HuH-7 (cell line): ENCODE measurements around the gene TAF1D.
"Not testable (repeated sequence)": the region's sequence is repeated elsewhere in the genome, so short reads cannot be mapped to it uniquely, and the experiment has no call there.

Source experiments
- DNase-seq: peaks from one replicate; pipeline ENCODE4 v3.0.0; 2011; ENCODE audit warnings: low spot score

The TAF1D gene

GRCh38 chr11:93741094-93741881 lies at the start of gene TAF1D, which contains the start of gene C11orf54:
Gene TAF1D (minus strand): TSS chr11:93741495. CDS start chr11:93739304, 2,191 bp downstream.
Gene C11orf54 (plus strand): TSS chr11:93741672. CDS start chr11:93747394, 5,722 bp downstream.
- DNase-seq: peak; percentile 74

DNA sequence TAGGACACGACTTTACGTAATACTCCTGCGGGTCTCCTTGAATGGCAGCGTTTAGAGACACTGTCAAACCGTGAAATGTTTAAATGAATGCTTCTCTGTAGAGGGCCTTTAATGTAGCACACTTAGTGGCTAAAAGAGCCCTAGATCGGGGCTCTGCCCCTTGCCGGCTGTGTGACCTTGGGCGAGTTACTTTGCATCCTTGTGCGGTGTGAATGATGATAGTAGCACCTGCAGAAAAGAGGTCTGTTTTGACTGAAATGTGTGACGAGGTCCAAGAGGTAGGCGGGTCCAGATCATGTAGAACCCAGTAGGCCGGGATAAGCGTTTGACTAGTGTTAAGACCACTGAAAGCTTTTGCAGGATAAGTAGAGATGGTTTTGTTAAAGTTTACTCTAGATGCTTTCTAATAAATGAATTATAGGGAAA lies 43.7 kb upstream of the TAF1D start:
- no peak for DNase-seq

DNA sequence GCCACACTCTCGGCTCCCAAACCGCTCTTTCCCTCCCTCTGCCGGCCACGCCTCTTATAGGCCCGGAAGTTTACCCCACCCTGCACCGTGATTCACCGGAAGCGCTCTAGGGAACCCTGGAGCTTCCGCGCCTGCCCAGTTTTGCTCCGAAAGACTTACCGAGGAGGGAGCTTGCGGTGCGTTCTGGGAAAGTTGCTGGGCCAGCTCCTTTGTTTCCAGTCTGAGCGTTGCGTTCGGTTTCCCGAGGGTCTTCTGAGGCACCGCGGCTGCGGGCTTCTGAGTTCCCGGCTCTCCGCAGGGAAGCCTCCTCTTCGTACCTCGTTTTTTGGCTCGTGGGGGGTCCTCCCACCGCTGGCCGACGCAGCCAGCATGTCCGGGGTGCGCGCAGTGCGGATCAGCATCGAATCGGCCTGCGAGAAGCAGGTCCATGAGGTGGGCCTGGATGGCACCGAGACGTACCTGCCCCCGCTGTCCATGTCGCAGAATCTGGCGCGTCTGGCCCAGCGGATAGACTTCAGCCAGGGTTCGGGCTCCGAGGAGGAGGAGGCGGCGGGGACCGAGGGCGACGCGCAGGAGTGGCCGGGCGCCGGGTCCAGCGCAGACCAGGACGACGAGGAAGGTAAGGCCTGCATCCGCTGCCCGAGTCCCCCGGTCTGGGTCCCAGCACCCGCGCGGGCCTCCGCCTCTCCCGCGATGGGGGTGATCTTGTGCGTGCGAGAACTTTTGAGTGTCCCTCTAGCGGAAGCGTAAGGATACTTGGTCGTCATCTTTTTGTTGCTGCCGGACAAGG lies 43.0 kb upstream of the TAF1D start, which contains the start of gene MED17:
Gene MED17 (plus strand): TSS at position 138 of the 790 bp plus-strand sequence. CDS start 232 bp downstream, at position 370.
- DNase-seq: peak; percentile 87

DNA sequence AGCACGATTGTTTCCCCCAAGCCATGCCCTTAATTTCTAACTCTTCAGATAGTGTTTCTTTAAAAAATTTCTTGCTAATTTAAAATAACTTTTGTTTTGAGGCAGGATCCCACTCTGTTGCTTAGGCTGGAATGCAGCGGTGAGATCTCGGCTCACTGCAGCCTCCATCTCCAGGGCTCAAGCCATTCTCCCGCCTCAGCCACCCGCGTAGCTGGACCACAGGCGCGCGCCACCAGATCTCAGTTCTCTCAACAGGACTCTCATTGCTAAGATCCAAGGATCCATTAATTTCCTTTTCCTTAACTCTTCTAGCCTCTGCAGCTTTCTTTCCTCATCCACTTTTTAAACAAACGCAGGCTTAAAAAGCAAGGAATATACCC lies 42.5 kb upstream of the TAF1D start:
- DNase-seq: no peak

DNA sequence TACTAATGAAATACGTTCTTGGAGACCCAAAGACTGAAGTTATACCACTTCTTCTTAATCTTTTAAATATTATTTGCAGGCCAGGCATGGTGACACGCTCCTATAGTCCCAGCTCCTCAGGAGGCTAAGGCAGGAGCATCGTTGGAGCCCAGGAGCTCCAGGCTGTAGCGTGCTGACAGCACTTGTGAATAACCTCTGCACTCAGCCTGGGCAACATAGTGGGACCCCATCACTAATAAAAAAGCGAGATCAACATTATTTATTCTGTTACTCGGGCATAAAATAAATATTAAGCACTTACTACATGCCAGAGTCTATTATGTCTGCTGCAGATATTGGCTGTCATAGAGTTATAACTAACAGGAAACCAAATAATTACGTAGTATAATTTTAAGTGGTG lies 42.1 kb upstream of the TAF1D start:
- DNase-seq: no peak

DNA sequence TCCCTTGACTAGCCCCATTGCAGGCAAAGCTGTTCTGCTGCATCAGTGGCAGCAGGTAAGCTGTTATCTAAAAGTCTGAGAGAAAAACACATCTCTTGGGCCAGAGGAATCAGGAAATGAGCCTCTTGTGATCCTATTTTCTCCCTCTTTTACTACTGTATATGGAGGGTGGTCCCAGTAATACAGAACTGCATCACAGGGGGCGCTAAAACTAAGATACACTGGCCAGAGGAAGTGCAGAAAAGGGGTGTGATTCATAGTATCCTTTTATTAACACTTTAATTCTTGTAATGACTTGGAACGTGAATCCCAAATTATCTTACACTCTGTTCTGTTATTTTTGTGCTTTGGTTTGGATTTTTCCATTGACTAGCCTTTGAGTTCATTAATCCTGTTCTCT lies 34.0 kb upstream of the TAF1D start:
- DNase-seq: peak; percentile 12

GRCh38 chr11:93774560-93774959 lies 33.3 kb upstream of the TAF1D start:
- DNase-seq: not testable (repeated sequence)

- no peak for DNase-seq
Observed at GRCh38 chr11:93773601-93774200, 32.4 kb upstream of the TAF1D start.

DNA sequence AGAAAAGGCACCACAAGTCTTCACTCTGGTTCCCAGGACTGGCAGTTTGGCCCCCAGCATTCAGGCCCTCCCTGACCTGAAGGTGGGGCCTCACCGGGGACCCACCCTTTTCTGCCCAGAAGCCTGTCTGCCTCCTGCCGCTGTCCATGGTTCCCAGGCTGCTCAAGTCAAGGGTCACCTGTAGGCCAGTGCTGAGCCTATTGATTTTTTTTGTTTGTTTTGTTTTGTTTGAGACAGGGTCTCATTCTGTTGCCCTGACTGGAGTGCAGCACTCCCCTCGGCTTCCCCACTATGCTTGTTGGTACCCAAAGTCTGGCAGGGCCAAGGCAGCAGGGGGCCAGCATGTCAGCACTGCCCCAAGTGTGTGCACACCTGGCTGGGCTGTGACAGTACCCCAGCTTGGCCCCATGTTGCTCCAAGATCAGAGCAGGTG lies 31.8 kb upstream of the TAF1D start:
- DNase-seq: no peak

DNA sequence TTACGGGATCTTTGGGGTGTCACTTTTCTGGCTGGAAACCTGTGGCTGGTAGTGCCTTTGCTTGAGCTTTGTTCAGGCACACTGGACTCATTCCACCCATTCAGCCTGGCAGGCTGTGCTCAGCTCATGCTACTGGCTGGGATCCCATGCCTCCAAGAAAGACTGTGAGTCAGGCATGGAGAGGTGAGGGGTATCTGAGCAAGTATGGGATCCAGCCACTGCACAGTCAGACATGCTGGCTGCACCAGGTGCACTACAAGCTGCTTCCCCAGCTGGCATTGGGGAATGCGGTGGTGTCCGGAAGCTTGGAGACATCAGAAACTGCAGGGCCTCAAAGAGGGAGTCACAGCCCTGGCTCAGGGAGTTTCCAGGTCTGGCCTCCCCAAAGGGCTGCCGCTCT lies 30.8 kb upstream of the TAF1D start:
- no peak for DNase-seq

- no peak for DNase-seq
Observed at GRCh38 chr11:93770160-93770559, 28.9 kb upstream of the TAF1D start.

DNA sequence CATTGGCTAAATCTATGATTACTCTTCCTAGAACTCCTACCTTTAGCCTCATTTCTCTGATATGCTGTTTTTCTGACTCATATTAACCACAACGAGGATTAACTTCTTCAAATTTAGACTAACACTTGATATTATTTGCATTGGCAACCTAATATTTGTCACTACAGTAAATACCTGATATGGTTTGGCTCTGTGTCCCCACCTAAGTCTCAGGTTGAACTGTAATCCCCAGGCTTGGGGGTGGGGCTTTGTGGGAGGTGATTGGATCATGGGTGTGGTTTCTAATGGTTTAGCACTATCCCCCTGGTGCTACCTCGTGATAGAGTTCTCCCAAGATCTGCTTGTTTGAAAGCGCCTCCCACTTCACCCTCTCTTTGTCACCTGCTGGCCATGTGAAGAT lies 25.7 kb upstream of the TAF1D start:
- no peak for DNase-seq

- no peak for DNase-seq
Observed at GRCh38 chr11:93766504-93766903, 25.2 kb upstream of the TAF1D start.

DNA sequence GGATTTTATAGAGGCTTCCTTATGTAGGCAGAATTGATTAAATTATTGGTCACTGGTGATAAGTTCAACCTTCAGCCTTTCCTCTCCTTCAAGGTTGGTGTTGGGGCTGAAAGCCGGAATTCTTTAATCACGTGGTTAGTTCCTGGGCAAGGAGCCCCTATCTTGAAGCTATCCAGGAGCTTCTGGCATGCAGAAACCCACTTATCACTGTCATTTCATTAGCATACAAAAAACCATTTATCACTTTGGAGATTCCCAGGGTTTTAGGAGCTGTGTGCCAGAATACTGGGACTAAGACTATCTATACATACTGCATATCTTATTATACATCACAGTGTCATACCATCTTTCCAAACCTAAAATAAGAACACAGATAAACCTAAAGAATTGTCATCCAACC lies 24.3 kb upstream of the TAF1D start:
- DNase-seq: no peak

GRCh38 chr11:93761910-93762309 lies 20.6 kb upstream of the TAF1D start:
- DNase-seq: no peak

GRCh38 chr11:93759123-93759522 lies 17.8 kb upstream of the TAF1D start:
- not testable (repeated sequence) for DNase-seq

DNA sequence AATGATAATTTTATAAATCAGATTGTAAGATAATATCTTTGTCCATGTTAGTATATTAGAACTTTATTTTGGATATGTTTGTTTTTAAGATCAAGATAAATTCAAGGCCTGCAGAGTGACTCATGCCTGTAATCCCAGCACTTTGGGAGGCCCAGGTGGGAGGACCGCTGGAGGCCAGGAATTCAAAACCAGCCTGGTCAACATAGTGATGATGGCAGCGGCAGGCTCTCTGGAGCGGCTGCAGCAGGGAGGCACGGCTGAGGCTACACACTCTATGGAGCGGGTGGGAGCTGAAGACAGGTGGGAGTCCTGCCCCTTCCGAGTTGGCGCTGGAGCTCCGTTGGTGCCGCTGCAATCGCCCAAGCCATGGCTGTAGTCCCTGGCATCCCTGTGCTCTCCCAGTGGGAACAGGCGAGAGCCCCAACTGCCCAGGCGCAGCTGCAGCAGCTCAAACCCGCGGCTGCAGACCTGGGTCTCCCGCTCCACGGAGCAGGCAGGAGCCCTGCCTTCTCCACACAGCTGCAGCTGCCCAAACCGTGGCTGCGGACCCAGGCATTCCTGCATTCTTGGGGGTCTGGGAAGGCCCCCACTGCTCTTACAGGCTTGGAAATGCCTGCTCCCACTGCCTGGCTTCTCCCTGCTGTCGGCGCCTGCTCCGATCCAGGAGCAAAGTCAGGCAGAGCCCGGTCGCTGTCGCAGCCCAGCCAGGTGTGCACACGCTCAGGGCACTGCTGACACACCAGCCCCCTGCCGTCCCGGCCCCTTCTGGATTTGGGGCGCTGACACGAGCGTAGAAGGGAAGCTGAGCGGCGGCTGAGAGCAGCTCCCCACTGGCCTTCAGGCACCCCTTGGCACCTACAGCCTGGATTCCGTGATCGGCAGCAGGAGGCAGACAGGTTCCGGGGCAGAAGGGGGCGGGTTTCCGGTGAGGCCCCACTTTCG lies 16.9 kb upstream of the TAF1D start:
- no peak for DNase-seq

DNA sequence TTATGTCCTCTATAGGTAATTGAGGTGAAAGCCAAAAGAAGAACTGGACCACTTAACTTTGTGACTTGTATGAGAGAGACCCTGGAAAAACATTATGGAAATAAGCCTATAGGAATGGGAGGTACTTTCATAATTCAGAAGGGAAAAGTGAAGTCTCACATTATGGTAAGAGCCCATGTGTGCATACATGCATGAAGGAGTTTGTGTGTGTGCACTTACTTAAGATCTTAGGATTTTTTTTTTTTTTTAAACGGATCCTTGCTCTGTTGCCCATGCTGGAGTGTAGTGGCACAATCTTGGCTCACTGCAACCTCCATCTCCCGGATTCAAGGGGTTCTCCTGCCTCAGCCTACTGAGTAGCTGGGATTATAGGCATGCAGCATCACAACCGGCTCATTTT lies 16.0 kb upstream of the TAF1D start:
- DNase-seq: no peak

GRCh38 chr11:93756748-93757147 lies 15.5 kb upstream of the TAF1D start:
- DNase-seq: no peak

- DNase-seq: no peak
Observed at GRCh38 chr11:93753241-93753640, 11.9 kb upstream of the TAF1D start.

DNA sequence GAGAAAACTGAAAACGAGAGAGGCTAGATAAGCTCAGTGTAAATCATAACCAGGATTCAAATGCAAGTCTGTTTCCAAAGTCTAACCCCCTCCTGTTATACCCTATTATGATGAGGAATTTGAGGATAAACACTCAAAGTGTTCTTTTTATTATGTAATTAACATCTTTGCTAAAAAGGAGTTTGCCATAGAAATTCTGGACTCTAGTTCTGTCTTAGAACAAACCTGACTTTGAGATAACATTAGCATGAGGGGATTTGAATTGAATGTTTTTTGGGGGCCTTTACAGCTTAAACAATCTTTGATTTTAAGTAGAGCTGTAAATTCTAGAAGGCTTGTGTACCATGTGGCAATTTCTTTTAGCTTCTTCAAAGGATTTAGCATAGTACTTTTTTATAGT lies 9.7 kb upstream of the TAF1D start:
- DNase-seq: no peak

- no peak for DNase-seq
Observed at GRCh38 chr11:93747122-93747521, 5.8 kb upstream of the TAF1D start.
